H1 (cell line): ENCODE measurements around the gene GSTA1. TPM values are rescaled to one million over a fixed set of nuclear protein-coding genes. Genes with fewer than 3 reads are reported as not detected.

Experiments
- CTCF ChIA-PET: fragments of 300-600 bp; sonication (Branson Sonifier 250); formaldehyde crosslinking; loops from one replicate; lab custom pipeline; 2021; ENCODE audit not compliant: partially characterized antibody; lab: Charles Lee
- POLR2A ChIA-PET: fragments of 300-600 bp; sonication (Branson Sonifier 250); formaldehyde crosslinking; loops from one replicate; lab custom pipeline; 2021; ENCODE audit warnings: inconsistent platforms; ENCODE audit not compliant: partially characterized antibody; lab: Charles Lee
- DNase-seq, 2 experiments: peaks; one replicate each; pipeline versions ENCODE4 v3.0.0 to v3.0.0-alpha.2; 2010 to 2022; ENCODE audit warnings: low spot score in 2 of 2, low read depth in 1 of 2, mixed read lengths in 1 of 2
- FAIRE-seq: peaks from 2 replicates; lab custom pipeline; 2011; peaks lifted over from hg19 to GRCh38; lab: Jason Lieb, UNC
- H2AFZ ChIP-seq: 2 replicates; pipeline ENCODE4 v1.8.1; 2012; ENCODE audit warnings: low read length, inconsistent platforms
- H2AK5ac ChIP-seq: 2 replicates; pipeline ENCODE4 v1.6.1; 2013; ENCODE audit warnings: low read depth, low read length
- H2BK120ac ChIP-seq: replicated peaks from 2 replicates; pipeline ENCODE3; 2013; ENCODE audit warnings: low read depth, low read length, inconsistent platforms
- H2BK12ac ChIP-seq: 2 replicates; pipeline ENCODE4 v1.6.1; 2013; ENCODE audit warnings: low read depth, low read length
- H2BK15ac ChIP-seq: 2 replicates; pipeline ENCODE4 v1.6.1; 2013; ENCODE audit warnings: low read length
- H2BK20ac ChIP-seq: 2 replicates; pipeline ENCODE4 v1.6.1; 2013; ENCODE audit warnings: low read length
- H2BK5ac ChIP-seq: 2 replicates; pipeline ENCODE4 v1.6.1; 2013; ENCODE audit warnings: low read depth, low read length
- H3K14ac ChIP-seq: 2 replicates; pipeline ENCODE4 v1.6.1; 2013; ENCODE audit warnings: inconsistent platforms; ENCODE audit not compliant: insufficient read length
- H3K18ac ChIP-seq: 2 replicates; pipeline ENCODE4 v1.6.1; 2013; ENCODE audit warnings: low read length; ENCODE audit errors: extremely low read depth
- H3K23ac ChIP-seq: 2 replicates; pipeline ENCODE4 v1.6.1; 2013; ENCODE audit warnings: inconsistent platforms; ENCODE audit not compliant: insufficient read length
- H3K23me2 ChIP-seq: 2 replicates; pipeline ENCODE4 v1.6.1; 2013; ENCODE audit warnings: low read depth, low read length
- H3K27ac ChIP-seq: 2 replicates; pipeline ENCODE4 v1.6.1; 2011; ENCODE audit warnings: low read depth, low read length, inconsistent platforms
- H3K27me3 ChIP-seq, 4 experiments: replicated peaks in 1 of 4; 1 replicate in 1 of 4; 2 replicates in 3 of 4; pipeline versions ENCODE4 v1.6.1 to v1.8.1; 2011 to 2013; ENCODE audit warnings: low read length in 3 of 4, mild to moderate bottlenecking in 3 of 4, inconsistent platforms in 2 of 4, mixed read lengths in 2 of 4, moderate library complexity in 1 of 4; ENCODE audit not compliant: control insufficient read depth in 3 of 4, insufficient read depth in 3 of 4; ENCODE audit errors: extremely low read depth in 1 of 4
- H3K36me3 ChIP-seq, 4 experiments: 2 replicates each; pipeline versions ENCODE4 v1.6.1 to v1.8.1; 2011 to 2013; ENCODE audit warnings: mild to moderate bottlenecking in 4 of 4, low read length in 3 of 4, moderate library complexity in 2 of 4, control low read depth in 1 of 4, inconsistent platforms in 1 of 4; ENCODE audit not compliant: insufficient read depth in 4 of 4, control insufficient read depth in 2 of 4
- H3K4ac ChIP-seq: replicated peaks from 2 replicates; pipeline ENCODE3; 2013; ENCODE audit warnings: low read length, low read depth, mixed read lengths, inconsistent platforms; ENCODE audit not compliant: insufficient read length
- H3K4me1 ChIP-seq, 4 experiments: replicated peaks in 1 of 4; 1 replicate in 1 of 4; 2 replicates in 3 of 4; pipeline versions ENCODE4 v1.6.1 to v1.8.1; 2011 to 2013; ENCODE audit warnings: low read length in 3 of 4, inconsistent platforms in 2 of 4, mixed read lengths in 1 of 4; ENCODE audit not compliant: insufficient read depth in 4 of 4, control insufficient read depth in 3 of 4
- H3K4me2 ChIP-seq, 2 experiments: 2 replicates each; pipeline versions ENCODE4 v1.6.1 to v1.8.1; 2011 to 2013; ENCODE audit warnings: low read depth in 2 of 2, low read length in 2 of 2, control low read depth in 1 of 2, inconsistent platforms in 1 of 2, mild to moderate bottlenecking in 1 of 2; ENCODE audit not compliant: insufficient read depth in 1 of 2
- H3K4me3 ChIP-seq, 4 experiments: fragments of 200-600, 300-600 bp in 1 of 4; sonication (generic), shearing (Covaris generic), sonication (Bioruptor Twin) in 1 of 4; 2 replicates each; pipeline versions ENCODE4 v1.5.1 to v1.8.1; 2011 to 2016; ENCODE audit warnings: low read length in 4 of 4, low read depth in 3 of 4, control low read depth in 2 of 4, inconsistent platforms in 2 of 4, mild to moderate bottlenecking in 2 of 4, mixed read lengths in 1 of 4, moderate library complexity in 1 of 4; ENCODE audit not compliant: insufficient read depth in 2 of 4; ENCODE audit errors: extremely low read depth in 1 of 4
- H3K56ac ChIP-seq: replicated peaks from 2 replicates; pipeline ENCODE3; 2013; ENCODE audit warnings: low read depth, mild to moderate bottlenecking, mixed read lengths, low read length, inconsistent platforms; ENCODE audit not compliant: insufficient read length
- H3K79me1 ChIP-seq: 2 replicates; pipeline ENCODE4 v1.6.1; 2013; ENCODE audit warnings: low read depth, low read length, control low read depth
- H3K79me2 ChIP-seq, 2 experiments: 2 replicates each; pipeline versions ENCODE4 v1.6.1 to v1.8.1; 2012 to 2013; ENCODE audit warnings: low read length in 2 of 2, mild to moderate bottlenecking in 2 of 2, inconsistent platforms in 1 of 2; ENCODE audit not compliant: insufficient read depth in 2 of 2, control insufficient read depth in 1 of 2
- H3K9ac ChIP-seq, 4 experiments: replicated peaks in 1 of 4; 1 replicate in 1 of 4; 2 replicates in 3 of 4; pipeline versions ENCODE4 v1.6.1 to v1.8.1; 2011 to 2013; ENCODE audit warnings: low read depth in 3 of 4, low read length in 3 of 4, control low read depth in 2 of 4, mild to moderate bottlenecking in 2 of 4, moderate library complexity in 2 of 4, inconsistent platforms in 1 of 4; ENCODE audit errors: extremely low read depth in 1 of 4
- H3K9me3 ChIP-seq, 2 experiments: 2 replicates each; pipeline versions ENCODE4 v1.6.1 to v1.8.1; 2012 to 2013; ENCODE audit warnings: mild to moderate bottlenecking in 2 of 2, moderate library complexity in 2 of 2, control low read depth in 1 of 2, inconsistent platforms in 1 of 2, low read depth in 1 of 2, low read length in 1 of 2, mixed read lengths in 1 of 2; ENCODE audit not compliant: insufficient read depth in 2 of 2
- H4K20me1 ChIP-seq, 2 experiments: replicated peaks in 1 of 2; 2 replicates each; pipeline versions ENCODE3 to v1.8.1; 2011 to 2013; ENCODE audit warnings: inconsistent platforms in 2 of 2, low read length in 2 of 2, mild to moderate bottlenecking in 1 of 2; ENCODE audit not compliant: insufficient read depth in 2 of 2, control insufficient read depth in 1 of 2
- H4K5ac ChIP-seq: 2 replicates; pipeline ENCODE4 v1.6.1; 2013; ENCODE audit warnings: low read length, low read depth, mixed read lengths, inconsistent platforms; ENCODE audit not compliant: insufficient read length
- H4K8ac ChIP-seq: 2 replicates; pipeline ENCODE4 v1.8.0; 2013; ENCODE audit warnings: mild to moderate bottlenecking, moderate library complexity, low read length, inconsistent platforms; ENCODE audit not compliant: insufficient read depth; ENCODE audit errors: extremely low read depth
- H4K91ac ChIP-seq: replicated peaks from 2 replicates; pipeline ENCODE3; 2013; ENCODE audit warnings: low read length, mixed read lengths, inconsistent platforms; ENCODE audit not compliant: insufficient read length
- CTBP2 ChIP-seq: IDR thresholded peaks from 2 replicates; pipeline ENCODE4 v1.7.0; 2011; ENCODE audit warnings: borderline replicate concordance, mild to moderate bottlenecking, moderate library complexity, mixed read lengths, low read length; ENCODE audit not compliant: insufficient read depth, insufficient read length
- FOSL1 ChIP-seq: IDR thresholded peaks from 2 replicates; pipeline ENCODE4 v1.6.1; 2011; ENCODE audit warnings: mild to moderate bottlenecking, low read depth, low read length, moderate library complexity; ENCODE audit not compliant: insufficient read depth
- HDAC2 ChIP-seq, 2 experiments: fragments of 300-600 bp in 1 of 2; sonication (generic) in 1 of 2; IDR thresholded peaks; 2 replicates each; pipeline ENCODE4 v1.6.1; 2011 to 2012; ENCODE audit warnings: low read depth in 2 of 2, low read length in 2 of 2, mild to moderate bottlenecking in 2 of 2, moderate library complexity in 2 of 2, borderline replicate concordance in 1 of 2, inconsistent platforms in 1 of 2
- HDAC6 ChIP-seq: IDR thresholded peaks from one replicate; pipeline ENCODE4 v1.7.1; 2012; ENCODE audit warnings: low read depth, mild to moderate bottlenecking, inconsistent platforms, low read length, moderate library complexity
- POU5F1 ChIP-seq: IDR thresholded peaks from 2 replicates; pipeline ENCODE4 v1.6.1; 2011; ENCODE audit warnings: low read depth, mild to moderate bottlenecking, low read length, moderate library complexity
- RBBP5 ChIP-seq: IDR thresholded peaks from 2 replicates; pipeline ENCODE4 v1.7.1; 2012; ENCODE audit warnings: low read depth, mild to moderate bottlenecking, inconsistent platforms, low read length, moderate library complexity, borderline replicate concordance
- SAP30 ChIP-seq: fragments of 300-600 bp; sonication (generic); IDR thresholded peaks from 2 replicates; pipeline ENCODE4 v1.7.1; 2012; ENCODE audit warnings: low read length, moderate library complexity, mild to moderate bottlenecking, inconsistent platforms; ENCODE audit not compliant: insufficient read depth, insufficient replicate concordance
- SIX5 ChIP-seq: IDR thresholded peaks from 2 replicates; pipeline ENCODE4 v1.6.1; 2011; ENCODE audit warnings: mild to moderate bottlenecking, low read depth, low read length
- SRF ChIP-seq: IDR thresholded peaks from 2 replicates; pipeline ENCODE4 v1.6.1; 2011; ENCODE audit warnings: mild to moderate bottlenecking, low read depth, low read length, moderate library complexity
- WGBS, 2 experiments: shearing (Covaris generic) in 1 of 2; methylation state at CpG; one replicate each; pipeline versions ENCODE4 v1.1.6 to v1.1.7; 2013 to 2015; ENCODE audit warnings: low lambda C conversion rate in 2 of 2, mixed read lengths in 2 of 2, inconsistent platforms in 1 of 2, low coverage in 1 of 2, missing lambda C conversion rate in 1 of 2; ENCODE audit not compliant: insufficient replicate concordance in 2 of 2, insufficient coverage in 1 of 2, insufficient read length in 1 of 2; ENCODE audit errors: extremely low coverage in 1 of 2, missing lambda C conversion rate in 1 of 2; 5-methylcytosine and 5-hydroxymethylcytosine counted together
- polyA plus RNA-seq, 7 experiments: library from polyadenylated mRNA; depleted of rRNA in 3 of 7; stranded (reverse) in 5 of 7; unstranded in 2 of 7; fragments of >200 nt in 5 of 7; fragments of 200-250 nt in 2 of 7; gene quantifications; 1 replicate in 5 of 7; 2 replicates in 1 of 7; 4 replicates in 1 of 7; pipeline versions ENCODE4 v1.2.1 to v1.2.3, GENCODE V29; 2011 to 2013; ENCODE audit warnings: missing spikeins in 2 of 7, mixed read lengths in 2 of 7
- total RNA-seq: library from RNA; stranded (reverse); fragmentation: NEBNext Ultra II Directional; extraction: Animal tissue kit (Norgen Biotek cat#: 25700); gene quantifications from 2 replicates; pipeline ENCODE4 v1.2.1, GENCODE V29; 2021
- TF ChIP-seq, protein P1 (sequence below): IDR thresholded peaks from 2 replicates; pipeline ENCODE4 v1.6.1; 2011; ENCODE audit warnings: low read length, improper control_type of control experiment
- TF ChIP-seq, protein P2 (sequence below): IDR thresholded peaks from 2 replicates; pipeline ENCODE4 v1.6.1; 2011; ENCODE audit warnings: low read depth, mild to moderate bottlenecking, low read length; ENCODE audit not compliant: insufficient read depth

Gene GSTA1
- total and polyA plus RNA-seq, 2 of the 8 experiments (the other 6 are each of a cell fraction or from before 2014, with no cell fraction given): 0.08 TPM; not detected in 1

DNA sequence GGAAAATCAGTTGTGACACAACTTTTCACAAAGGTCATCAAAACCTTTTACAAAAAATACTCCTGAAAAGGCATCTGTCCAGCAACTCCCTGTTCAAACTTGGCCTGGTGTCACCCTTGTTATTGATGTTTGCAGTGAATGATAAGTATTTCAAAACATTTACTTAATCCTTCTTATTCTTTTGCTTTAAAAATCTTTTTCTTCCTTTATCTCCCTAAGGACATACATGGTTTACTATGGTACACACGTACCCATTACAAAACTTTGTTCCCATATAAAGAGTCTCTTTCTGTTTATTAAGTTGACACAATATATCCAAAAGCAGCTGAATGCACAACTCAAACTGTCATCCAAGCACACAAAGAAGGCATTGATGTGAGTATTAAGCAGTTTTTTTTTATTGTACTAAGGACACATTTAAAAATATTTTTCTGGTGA is 57.8 kb downstream of the GSTA1 start:
- H3K23me2 ChIP-seq: no peaks in the 10 kb centered on the region
- H2BK12ac ChIP-seq: no peak overlapping the region
- no peak overlapping the region for H3K14ac ChIP-seq
- no peak overlapping the region for H2AFZ ChIP-seq
- WGBS, 2 experiments: 84% methylated on average over 1 of the region's 1 CpG; no CpG with 5 or more reads in 1 of the 2 experiments
- no peak for FAIRE-seq
- no peak overlapping the region for H2BK5ac ChIP-seq
- no peak overlapping the region for H3K9ac ChIP-seq
- no peak overlapping the region for H3K23ac ChIP-seq
- H3K4me2 ChIP-seq: no peak overlapping the region
- H3K36me3 ChIP-seq: no peaks in the 10 kb centered on the region
- ChIA-PET POLR2A (no interaction called here), CTCF (interaction anchor here (0.6 to 1.1 kb wide), 2 partner anchors 21 to 1416 kb away, joined by 3 to 4 read pairs; no protein-coding TSS in a partner anchor)
- H2AK5ac ChIP-seq: no peak overlapping the region
- H3K27ac ChIP-seq: no peak overlapping the region
- H2BK120ac ChIP-seq: no peak overlapping the region
- no peak overlapping the region for H3K4me3 ChIP-seq
- H3K79me2 ChIP-seq: no peaks in the 10 kb centered on the region
- no peak overlapping the region for H2BK20ac ChIP-seq
- no peak overlapping the region for H4K8ac ChIP-seq
- H3K9me3 ChIP-seq: peaks cover 0 to 4% of the 10 kb centered on the region in 2 experiments; a peak in 1 of 4 replicates
- no peak overlapping the region for H2BK15ac ChIP-seq
- peaks cover 0 to 6% (median 4%) of the 10 kb centered on the region in 4 experiments; a peak in 4 of 7 replicates for H3K4me1 ChIP-seq
- no peak overlapping the region for H3K18ac ChIP-seq
- no peak overlapping the region for H3K56ac ChIP-seq
- no peaks in the 10 kb centered on the region for H3K27me3 ChIP-seq
- H4K91ac ChIP-seq: no peak overlapping the region
- no peak overlapping the region for H4K5ac ChIP-seq
- H4K20me1 ChIP-seq: no peaks in the 10 kb centered on the region
- no peak overlapping the region for H3K4ac ChIP-seq
- H3K79me1 ChIP-seq: no peaks in the 10 kb centered on the region
- no peak for DNase-seq
- TF ChIP-seq, protein P1, sequence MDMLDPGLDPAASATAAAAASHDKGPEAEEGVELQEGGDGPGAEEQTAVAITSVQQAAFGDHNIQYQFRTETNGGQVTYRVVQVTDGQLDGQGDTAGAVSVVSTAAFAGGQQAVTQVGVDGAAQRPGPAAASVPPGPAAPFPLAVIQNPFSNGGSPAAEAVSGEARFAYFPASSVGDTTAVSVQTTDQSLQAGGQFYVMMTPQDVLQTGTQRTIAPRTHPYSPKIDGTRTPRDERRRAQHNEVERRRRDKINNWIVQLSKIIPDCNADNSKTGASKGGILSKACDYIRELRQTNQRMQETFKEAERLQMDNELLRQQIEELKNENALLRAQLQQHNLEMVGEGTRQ: no peak
- no peak for TF ChIP-seq SIX5
- no peak for TF ChIP-seq FOSL1
- TF ChIP-seq HDAC6: no peak
- TF ChIP-seq HDAC2 (IDR thresholded peaks at IDR 0.05; ENCODE audit: borderline replicate concordance in 1 of 2, low read depth in 2 of 2, low read length in 2 of 2): no peak
- no peak for TF ChIP-seq RBBP5
- TF ChIP-seq CTBP2: no peak
- TF ChIP-seq, protein P2, sequence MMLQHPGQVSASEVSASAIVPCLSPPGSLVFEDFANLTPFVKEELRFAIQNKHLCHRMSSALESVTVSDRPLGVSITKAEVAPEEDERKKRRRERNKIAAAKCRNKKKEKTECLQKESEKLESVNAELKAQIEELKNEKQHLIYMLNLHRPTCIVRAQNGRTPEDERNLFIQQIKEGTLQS: no peak
- no peak for TF ChIP-seq SRF
- TF ChIP-seq SAP30: no peak
- no peak for TF ChIP-seq POU5F1
